Esophagus muscularis mucosa (tissue), 4 donors: ENCODE measurements around the gene AGO1. TPM values are rescaled to one million over a fixed set of nuclear protein-coding genes. Genes with fewer than 3 reads are reported as not detected.
"Not testable (repeated sequence)": the region's sequence is repeated elsewhere in the genome, so short reads cannot be mapped to it uniquely, and the experiment has no call there.

Experiments
- DNase-seq: peaks from one replicate; pipeline ENCODE4 v3.0.0-alpha.2; 2017; ENCODE audit errors: extremely low spot score
- H3K27ac ChIP-seq, 4 donors: fragments of 200-600 bp; sonication (generic); replicated peaks in 1 of 4; 1 replicate in 3 of 4; 2 replicates in 1 of 4; pipeline ENCODE4 v1.5.1; 2016 to 2019; ENCODE audit warnings: mild to moderate bottlenecking in 1 of 4
- H3K27me3 ChIP-seq, 4 donors: fragments of 200-600 bp; sonication (generic); one replicate each; pipeline versions ENCODE4 v1.5.1 to v1.6.0; 2016 to 2019
- H3K36me3 ChIP-seq, 4 donors: fragments of 200-600 bp; sonication (generic); one replicate each; pipeline ENCODE4 v1.5.1; 2016 to 2019
- H3K4me1 ChIP-seq, 4 donors: fragments of 200-600 bp; sonication (generic); one replicate each; pipeline ENCODE4 v1.5.1; 2016 to 2019
- H3K4me3 ChIP-seq, 4 donors: fragments of 200-600 bp; sonication (generic); 1 replicate in 2 of 4; 2 replicates in 2 of 4; pipeline ENCODE4 v1.5.1; 2016 to 2019; ENCODE audit warnings: mild to moderate bottlenecking in 4 of 4, moderate library complexity in 1 of 4
- H3K9me3 ChIP-seq, 4 donors: fragments of 200-600 bp; sonication (generic); 1 replicate in 3 of 4; 2 replicates in 1 of 4; pipeline ENCODE4 v1.5.1; 2016 to 2019
- EP300 ChIP-seq: sonication (generic); formaldehyde crosslinking; IDR thresholded peaks from one replicate; pipeline ENCODE4 v1.6.1; 2017; ENCODE audit warnings: antibody characterized with exemption
- POLR2A ChIP-seq: fragments of 450-650 bp; IDR thresholded peaks from one replicate; pipeline ENCODE4 v1.6.1; 2017; ENCODE audit warnings: antibody characterized with exemption, moderate library complexity, mild to moderate bottlenecking, low read depth
- POLR2AphosphoS5 ChIP-seq, 2 donors: sonication (generic); formaldehyde crosslinking; IDR thresholded peaks; one replicate each; pipeline ENCODE4 v1.6.1; 2017; ENCODE audit warnings: antibody characterized with exemption in 2 of 2
- WGBS: methylation state at CpG from one replicate; pipeline ENCODE4 v1.1.5; 2018; 5-methylcytosine and 5-hydroxymethylcytosine counted together
- intact Hi-C: fragments of 100-400 bp; cut with DNase I; formaldehyde crosslinking; loops from one replicate; pipeline ENCODE4 v1.15.1; 2023
- total RNA-seq, 4 donors: library from RNA; depleted of rRNA; stranded (reverse); fragments of >200 nt; gene quantifications; one replicate each; pipeline versions ENCODE4 v1.1.0 to v1.2.1, GENCODE V29; 2016
- TF ChIP-seq, protein P1 (sequence below), 3 experiments: fragments of 200-600 bp in 2 of 3; fragments of 450-650 bp in 1 of 3; sonication (generic) in 2 of 3; IDR thresholded peaks; one replicate each; pipeline ENCODE4 v1.5.1; 2017 to 2019; ENCODE audit warnings: antibody characterized with exemption in 3 of 3, mild to moderate bottlenecking in 2 of 3, moderate library complexity in 1 of 3

AGO1 gene
- total RNA-seq, 4 donors from 2014 or later, result 16.2 to 32.6 (median 24.4) TPM

DNA sequence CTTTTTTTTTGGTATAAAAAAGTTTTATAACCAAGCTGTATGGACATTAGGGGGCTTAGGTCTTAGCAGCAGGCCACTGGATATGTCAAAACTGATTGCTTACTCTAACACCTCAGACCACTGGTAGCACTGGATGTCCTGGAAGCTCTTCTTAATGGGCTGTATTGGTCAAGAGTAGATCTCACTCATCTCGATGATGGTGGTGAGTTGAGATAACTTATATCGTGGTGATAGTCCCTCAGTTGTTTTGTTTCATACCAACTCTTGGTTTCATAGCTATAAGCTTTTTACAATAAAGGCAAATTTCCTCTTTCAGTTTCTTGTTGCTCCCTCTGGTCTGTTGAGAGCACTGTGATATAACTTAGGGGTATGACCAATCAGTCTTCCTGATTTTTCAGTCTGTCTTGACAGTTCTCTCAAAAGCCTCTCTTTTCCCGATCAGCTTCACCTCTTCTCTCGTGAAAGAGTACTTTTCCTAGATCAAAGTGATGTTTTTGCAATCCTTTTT, 9.7 kb upstream of the AGO1 start:
- Histone ChIP-seq H3K27me3 (no peaks in the 10 kb centered on the region), H3K4me1 (no peaks in the 10 kb centered on the region), H3K36me3 (no peaks in the 10 kb centered on the region), H3K4me3 (no peak overlapping the region), H3K9me3 (no peaks in the 10 kb centered on the region), H3K27ac (no peak overlapping the region)
- no peak for DNase-seq
- 86% methylated on average over 4 of the region's 4 CpGs for WGBS
- intact Hi-C loops, result no loop called here
- TF ChIP-seq POLR2AphosphoS5 (IDR thresholded peaks at IDR 0.05) (no peak), POLR2A (no peak), EP300 (no peak)
- TF ChIP-seq, protein P1, sequence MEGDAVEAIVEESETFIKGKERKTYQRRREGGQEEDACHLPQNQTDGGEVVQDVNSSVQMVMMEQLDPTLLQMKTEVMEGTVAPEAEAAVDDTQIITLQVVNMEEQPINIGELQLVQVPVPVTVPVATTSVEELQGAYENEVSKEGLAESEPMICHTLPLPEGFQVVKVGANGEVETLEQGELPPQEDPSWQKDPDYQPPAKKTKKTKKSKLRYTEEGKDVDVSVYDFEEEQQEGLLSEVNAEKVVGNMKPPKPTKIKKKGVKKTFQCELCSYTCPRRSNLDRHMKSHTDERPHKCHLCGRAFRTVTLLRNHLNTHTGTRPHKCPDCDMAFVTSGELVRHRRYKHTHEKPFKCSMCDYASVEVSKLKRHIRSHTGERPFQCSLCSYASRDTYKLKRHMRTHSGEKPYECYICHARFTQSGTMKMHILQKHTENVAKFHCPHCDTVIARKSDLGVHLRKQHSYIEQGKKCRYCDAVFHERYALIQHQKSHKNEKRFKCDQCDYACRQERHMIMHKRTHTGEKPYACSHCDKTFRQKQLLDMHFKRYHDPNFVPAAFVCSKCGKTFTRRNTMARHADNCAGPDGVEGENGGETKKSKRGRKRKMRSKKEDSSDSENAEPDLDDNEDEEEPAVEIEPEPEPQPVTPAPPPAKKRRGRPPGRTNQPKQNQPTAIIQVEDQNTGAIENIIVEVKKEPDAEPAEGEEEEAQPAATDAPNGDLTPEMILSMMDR (IDR thresholded peaks at IDR 0.05), result no peak

GRCh38 chr1:35874115-35874514, 8.9 kb upstream of the AGO1 start:
- DNase-seq, H3K36me3 ChIP-seq, H3K4me1 ChIP-seq, H3K4me3 ChIP-seq, H3K27ac ChIP-seq, H3K9me3 ChIP-seq, H3K27me3 ChIP-seq, intact Hi-C loops: not testable (repeated sequence)
- 83% methylated on average over 4 of the region's 4 CpGs for WGBS

DNA sequence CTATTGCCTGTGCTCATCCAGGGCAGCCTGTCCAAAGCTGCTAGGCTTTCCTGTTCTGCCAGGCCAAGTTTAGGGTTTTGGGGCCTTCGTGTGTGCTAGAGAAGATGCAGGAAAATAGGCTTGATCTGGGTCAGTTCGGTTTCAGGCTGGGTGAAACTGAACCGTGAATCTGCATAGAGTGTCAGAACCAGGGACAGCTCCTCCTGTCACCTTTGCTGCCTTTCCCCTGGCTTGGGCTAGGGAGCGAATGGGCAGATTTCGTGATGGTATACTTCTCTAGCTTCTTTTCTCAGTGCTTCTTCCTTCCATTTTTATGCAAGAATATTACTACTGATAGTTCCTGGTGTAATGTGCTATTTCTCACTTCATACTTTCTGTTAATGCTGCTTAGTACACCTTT, 6.0 kb upstream of the AGO1 start:
- Histone ChIP-seq H3K27ac (no peak overlapping the region), H3K36me3 (no peaks in the 10 kb centered on the region), H3K27me3 (no peaks in the 10 kb centered on the region), H3K9me3 (no peaks in the 10 kb centered on the region), H3K4me3 (no peak overlapping the region), H3K4me1 (no peaks in the 10 kb centered on the region)
- TF ChIP-seq POLR2A, result no peak
- TF ChIP-seq, protein P1 (IDR thresholded peaks at IDR 0.05), result no peak
- TF ChIP-seq POLR2AphosphoS5 (IDR thresholded peaks at IDR 0.05), result no peak
- no peak for TF ChIP-seq EP300
- DNase-seq, result no peak
- WGBS, result 50% methylated on average over 5 of the region's 5 CpGs
- intact Hi-C loops, result no loop called here

DNA sequence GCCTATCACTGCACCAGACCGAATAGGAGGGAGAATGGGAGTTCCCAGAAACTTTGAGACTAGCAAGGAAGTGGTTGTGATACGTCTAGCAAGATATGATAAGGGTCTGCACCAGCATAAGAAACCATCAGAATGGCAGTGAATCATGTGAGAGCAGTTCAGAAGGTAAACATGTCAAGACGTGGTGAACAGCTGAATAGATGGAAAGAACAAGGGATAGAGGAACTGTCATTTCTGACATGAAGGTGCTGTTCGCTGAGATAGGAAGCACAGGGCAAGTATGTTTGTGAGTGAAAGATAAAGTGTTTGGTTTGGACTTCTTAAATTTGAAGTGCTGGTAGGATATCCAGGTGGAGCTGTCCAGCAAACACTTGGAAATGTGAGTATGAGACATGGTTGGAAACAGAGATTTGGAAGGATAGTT, 1.1 kb upstream of the AGO1 start:
- no peaks in the 10 kb centered on the region for H3K27me3 ChIP-seq
- intact Hi-C loops, result no loop called here
- DNase-seq, result no peak
- H3K36me3 ChIP-seq, result no peaks in the 10 kb centered on the region
- peaks cover 24 to 40% (median 38%) of the 10 kb centered on the region in 4 donors for H3K4me1 ChIP-seq
- no peaks in the 10 kb centered on the region for H3K9me3 ChIP-seq
- no peak overlapping the region for H3K27ac ChIP-seq
- no peak overlapping the region for H3K4me3 ChIP-seq
- 48% methylated on average over 4 of the region's 4 CpGs for WGBS
- TF ChIP-seq EP300 (no peak), POLR2AphosphoS5 (IDR thresholded peaks at IDR 0.05) (no peak), POLR2A (no peak)
- TF ChIP-seq, protein P1 (IDR thresholded peaks at IDR 0.05), result no peak

GRCh38 chr1:35882586-35882944, 444 bp upstream of the AGO1 start:
- intact Hi-C loops, result no loop called here
- H3K36me3 ChIP-seq, result no peaks in the 10 kb centered on the region
- TF ChIP-seq, protein P1 (IDR thresholded peaks at IDR 0.05), result no peak
- peak overlapping the region; percentile 87 to 99 (median 95) for H3K4me3 ChIP-seq
- peaks cover 29 to 46% (median 42%) of the 10 kb centered on the region in 4 donors for H3K4me1 ChIP-seq
- H3K9me3 ChIP-seq, result no peaks in the 10 kb centered on the region
- peak overlapping the region; percentile 28 to 86 (median 82) for H3K27ac ChIP-seq
- no peak for DNase-seq
- WGBS, result 50% methylated on average over 16 of the region's 16 CpGs
- H3K27me3 ChIP-seq, result no peaks in the 10 kb centered on the region
